ENCODE measurements around the gene NKX2-1. TPM values are rescaled to one million over a fixed set of nuclear protein-coding genes. Genes with fewer than 3 reads are reported as not detected.

NKX2-1 gene
- total RNA-seq, 1 donor from 2014 or later = not detected

DNA sequence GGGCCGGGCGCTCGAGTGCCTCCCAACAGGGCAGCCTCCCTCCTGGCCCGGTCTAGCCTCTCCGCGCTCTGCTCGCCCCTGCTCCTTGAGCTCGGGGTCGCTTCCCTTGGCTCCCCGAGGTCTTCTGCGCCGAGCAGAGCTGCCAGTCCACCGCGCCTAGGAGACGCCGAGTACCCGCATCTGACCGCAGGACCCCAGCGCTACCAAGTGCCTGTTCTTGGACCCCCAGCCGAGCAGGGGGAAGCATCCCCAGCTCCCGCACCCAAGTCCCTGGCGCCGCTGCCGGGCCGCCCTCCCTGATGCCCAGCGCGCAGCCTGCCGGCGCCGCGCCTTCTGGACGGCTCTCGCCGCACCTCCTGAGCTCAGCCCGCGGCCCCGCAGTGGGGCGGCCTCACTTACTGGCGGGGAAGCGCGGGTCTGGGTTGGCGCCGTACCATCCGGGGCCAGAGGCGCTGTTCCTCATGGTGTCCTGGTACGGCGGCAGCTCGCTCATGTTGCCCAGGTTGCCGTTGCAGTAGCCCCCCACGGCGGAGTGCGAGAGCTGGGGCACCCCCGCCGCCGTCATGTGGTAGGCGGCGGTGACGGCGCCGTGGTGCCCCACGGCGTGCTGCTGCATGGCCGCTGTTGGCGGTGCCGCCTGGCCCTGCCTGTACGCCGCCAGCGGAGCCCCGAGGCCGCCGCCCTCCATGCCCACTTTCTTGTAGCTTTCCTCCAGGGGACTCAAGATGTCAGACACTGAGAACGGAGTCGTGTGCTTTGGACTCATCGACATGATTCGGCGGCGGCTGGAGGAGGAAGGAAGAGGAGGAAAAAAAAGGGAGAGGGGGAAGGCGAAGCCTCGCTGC lies 1.2 kb downstream of the NKX2-1 start:
- TF ChIP-seq CTCF (IDR thresholded peaks at IDR 0.05; ENCODE audit: borderline replicate concordance) = no peak
- peak overlapping the region; percentile 55 for H3K4me3 ChIP-seq
- peaks cover 100% of the 10 kb centered on the region for H3K27me3 ChIP-seq (ENCODE audit: low read depth)
- DNase-seq = no peak
- intact Hi-C loops (cut with micrococcal nuclease) = no loop called here
- no peaks in the 10 kb centered on the region for H3K9me3 ChIP-seq (replicated peaks)
- no peaks in the 10 kb centered on the region for H3K36me3 ChIP-seq
- no peak overlapping the region for H3K27ac ChIP-seq (replicated peaks)
- H3K4me1 ChIP-seq = peaks cover 55% of the 10 kb centered on the region

- Histone ChIP-seq H3K36me3 (no peaks in the 10 kb centered on the region), H3K4me1 (peaks cover 54% of the 10 kb centered on the region), H3K9me3 (replicated peaks) (no peaks in the 10 kb centered on the region), H3K27ac (replicated peaks) (no peak overlapping the region), H3K4me3 (peak overlapping the region; percentile 41), H3K27me3 (ENCODE audit: low read depth) (peaks cover 100% of the 10 kb centered on the region)
- intact Hi-C loops (cut with micrococcal nuclease) = no loop called here
- DNase-seq = no peak
- TF ChIP-seq CTCF (IDR thresholded peaks at IDR 0.05; ENCODE audit: borderline replicate concordance) = no peak
Measured at GRCh38 chr14:36518031-36518585, 1.9 kb downstream of the NKX2-1 start.

GRCh38 chr14:36517242-36518030 lies 2.6 kb downstream of the NKX2-1 start:
- H3K4me3 ChIP-seq = peak overlapping the region; percentile 41
- no peaks in the 10 kb centered on the region for H3K9me3 ChIP-seq (replicated peaks)
- intact Hi-C loops (cut with micrococcal nuclease) = no loop called here
- H3K27me3 ChIP-seq (ENCODE audit: low read depth) = peaks cover 100% of the 10 kb centered on the region
- H3K4me1 ChIP-seq = peaks cover 48% of the 10 kb centered on the region
- no peak for TF ChIP-seq CTCF (IDR thresholded peaks at IDR 0.05; ENCODE audit: borderline replicate concordance)
- H3K36me3 ChIP-seq = no peaks in the 10 kb centered on the region
- DNase-seq = no peak
- no peak overlapping the region for H3K27ac ChIP-seq (replicated peaks)

GRCh38 chr14:36516719-36517241 lies 3.3 kb downstream of the NKX2-1 start:
- Histone ChIP-seq H3K27me3 (ENCODE audit: low read depth) (peaks cover 100% of the 10 kb centered on the region), H3K27ac (replicated peaks) (no peak overlapping the region), H3K4me1 (peaks cover 45% of the 10 kb centered on the region), H3K36me3 (no peaks in the 10 kb centered on the region), H3K4me3 (peak overlapping the region; percentile 41), H3K9me3 (replicated peaks) (no peaks in the 10 kb centered on the region)
- no peak for DNase-seq
- no peak for TF ChIP-seq CTCF (IDR thresholded peaks at IDR 0.05; ENCODE audit: borderline replicate concordance)
- intact Hi-C loops (cut with micrococcal nuclease) = no loop called here

Measured in left ventricle myocardium inferior (tissue), 1 donor.